Body of pancreas (tissue), 4 donors: ENCODE data around the gene ZNF133.

Experiments used
- CTCF ChIP-seq, 7 experiments: fragments of 450-650 bp in 4 of 7; fragments of 200-600 bp in 3 of 7; sonication (generic) in 3 of 7; IDR thresholded peaks; one replicate each; pipeline ENCODE4 v1.5.1; 2016 to 2019; ENCODE audit warnings: antibody characterized with exemption in 7 of 7
- POLR2A ChIP-seq, 3 donors: fragments of 450-650 bp; IDR thresholded peaks; one replicate each; pipeline ENCODE4 v1.6.1; 2016; ENCODE audit warnings: antibody characterized with exemption in 3 of 3, mild to moderate bottlenecking in 2 of 3

GRCh38 chr20:18279242-18279641, 9.1 kb upstream of the ZNF133 start:
- TF ChIP-seq CTCF (IDR thresholded peaks at IDR 0.05): no peak
- no peak for TF ChIP-seq POLR2A (IDR thresholded peaks at IDR 0.05)
